H1 (cell line): ENCODE measurements around the gene RAB1B. TPM values are rescaled to one million over a fixed set of nuclear protein-coding genes. Genes with fewer than 3 reads are reported as not detected.

Experiments used
- BRCA1 ChIP-seq: IDR thresholded peaks from 2 replicates; pipeline ENCODE4 v1.6.1; 2012; ENCODE audit warnings: low read depth, low read length, improper control_type of control experiment
- CHD7 ChIP-seq: fragments of 300-600 bp; sonication (generic); IDR thresholded peaks from 2 replicates; pipeline ENCODE4 v1.7.1; 2012; ENCODE audit warnings: low read length, moderate library complexity, mild to moderate bottlenecking, inconsistent platforms; ENCODE audit not compliant: insufficient replicate concordance
- CREB1 ChIP-seq: IDR thresholded peaks from 2 replicates; pipeline ENCODE4 v1.6.1; 2012; ENCODE audit warnings: inconsistent platforms
- CTBP2 ChIP-seq: IDR thresholded peaks from 2 replicates; pipeline ENCODE4 v1.7.0; 2011; ENCODE audit warnings: borderline replicate concordance, mild to moderate bottlenecking, moderate library complexity, mixed read lengths, low read length; ENCODE audit not compliant: insufficient read depth, insufficient read length
- EZH2 ChIP-seq: fragments of 200-600 bp; sonication (generic); IDR thresholded peaks from 2 replicates; pipeline ENCODE4 v1.7.1; 2012; ENCODE audit warnings: low read depth, mild to moderate bottlenecking, moderate library complexity, low read length, inconsistent platforms; ENCODE audit not compliant: severe bottlenecking
- FOSL1 ChIP-seq: IDR thresholded peaks from 2 replicates; pipeline ENCODE4 v1.6.1; 2011; ENCODE audit warnings: mild to moderate bottlenecking, low read depth, low read length, moderate library complexity; ENCODE audit not compliant: insufficient read depth
- HDAC6 ChIP-seq: IDR thresholded peaks from one replicate; pipeline ENCODE4 v1.7.1; 2012; ENCODE audit warnings: low read depth, mild to moderate bottlenecking, inconsistent platforms, low read length, moderate library complexity
- MAFK ChIP-seq: IDR thresholded peaks from 2 replicates; pipeline ENCODE4 v1.6.1; 2012; ENCODE audit warnings: low read depth, mild to moderate bottlenecking, improper control_type of control experiment, low read length
- POLR2A ChIP-seq, 2 experiments: IDR thresholded peaks; 1 replicate in 1 of 2; 2 replicates in 1 of 2; pipeline ENCODE4 v1.6.1; 2011; ENCODE audit warnings: low read depth in 2 of 2, low read length in 2 of 2, mild to moderate bottlenecking in 2 of 2; ENCODE audit errors: control extremely low read depth in 1 of 2
- RFX5 ChIP-seq: IDR thresholded peaks from 2 replicates; pipeline ENCODE4 v1.6.1; 2011; ENCODE audit warnings: low read depth, low read length, improper control_type of control experiment, borderline replicate concordance
- SIRT6 ChIP-seq: IDR thresholded peaks from one replicate; pipeline ENCODE4 v1.7.1; 2012; ENCODE audit warnings: low read length, inconsistent platforms
- TEAD4 ChIP-seq: IDR thresholded peaks from 2 replicates; pipeline ENCODE4 v1.6.1; 2012; ENCODE audit warnings: low read depth, low read length, inconsistent platforms, mixed read lengths
- polyA plus RNA-seq, 7 experiments: library from polyadenylated mRNA; depleted of rRNA in 3 of 7; stranded (reverse) in 5 of 7; unstranded in 2 of 7; fragments of >200 nt in 5 of 7; fragments of 200-250 nt in 2 of 7; gene quantifications; 1 replicate in 5 of 7; 2 replicates in 1 of 7; 4 replicates in 1 of 7; pipeline versions ENCODE4 v1.2.1 to v1.2.3, GENCODE V29; 2011 to 2013; ENCODE audit warnings: missing spikeins in 2 of 7, mixed read lengths in 2 of 7
- total RNA-seq: library from RNA; stranded (reverse); fragmentation: NEBNext Ultra II Directional; extraction: Animal tissue kit (Norgen Biotek cat#: 25700); gene quantifications from 2 replicates; pipeline ENCODE4 v1.2.1, GENCODE V29; 2021

RAB1B gene
- total and polyA plus RNA-seq, 2 of the 8 experiments (the other 6 are each of a cell fraction or from before 2014, with no cell fraction given) = 100 to 217 TPM

GRCh38 chr11:66248903-66249302 is 19.5 kb upstream of the RAB1B start (continued):
- TF ChIP-seq CHD7 = no peak
- TF ChIP-seq CTBP2 = no peak
- TF ChIP-seq RFX5 = no peak
- TF ChIP-seq POLR2A (IDR thresholded peaks at IDR 0.05; ENCODE audit: control extremely low read depth in 1 of 2, low read depth in 2 of 2, low read length in 2 of 2) = no peak
- TF ChIP-seq SIRT6 = no peak
- no peak for TF ChIP-seq TEAD4
- no peak for TF ChIP-seq MAFK
- no peak for TF ChIP-seq EZH2
- TF ChIP-seq BRCA1 = no peak
- no peak for TF ChIP-seq HDAC6
- no peak for TF ChIP-seq FOSL1
- TF ChIP-seq CREB1 = no peak
- TF ChIP-seq, all 59 proteins: peak for 0
